ENCODE measurements around the gene PHACTR3. TPM values are rescaled to one million over a fixed set of nuclear protein-coding genes. Genes with fewer than 3 reads are reported as not detected.
A peak's percentile ranks its signal among the peaks of the same experiment; 100 is the strongest.

PHACTR3 gene
- total RNA-seq, 4 donors from 2014 or later: 0.26 to 3.2 (median 0.57) TPM

DNA sequence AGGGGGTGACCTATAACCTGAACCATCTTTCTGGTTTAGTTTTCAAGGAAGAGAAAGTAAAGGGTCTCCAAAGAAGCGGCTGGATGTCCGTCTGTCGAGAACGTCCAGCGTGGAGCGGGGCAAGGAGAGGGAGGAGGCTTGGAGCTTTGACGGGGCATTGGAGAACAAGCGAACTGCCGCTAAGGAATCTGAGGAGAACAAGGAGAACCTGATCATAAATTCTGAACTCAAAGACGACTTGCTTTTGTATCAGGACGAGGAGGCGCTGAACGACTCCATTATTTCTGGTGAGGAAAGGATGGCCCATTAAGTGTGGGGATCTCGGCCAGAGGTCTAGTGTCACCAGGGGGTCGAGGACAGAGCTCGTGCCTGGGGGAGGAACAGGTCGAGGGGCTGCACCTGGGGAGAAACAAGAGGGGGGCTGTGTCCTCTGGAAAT, 169.9 kb downstream of the PHACTR3 start:
- H3K4me1 ChIP-seq: no peaks in the 10 kb centered on the region
- no peaks in the 10 kb centered on the region for H3K9me3 ChIP-seq
- no peak overlapping the region for H3K4me3 ChIP-seq
- no peaks in the 10 kb centered on the region for H3K36me3 ChIP-seq
- intact Hi-C loops (cut with DNase I; ENCODE audit: low total_unique reads): no loop called here
- no peak overlapping the region for H3K27ac ChIP-seq
- H3K27me3 ChIP-seq: no peaks in the 10 kb centered on the region
- peak in 1 of 2 donors; percentile 2 for DNase-seq
- TF ChIP-seq, protein P1, sequence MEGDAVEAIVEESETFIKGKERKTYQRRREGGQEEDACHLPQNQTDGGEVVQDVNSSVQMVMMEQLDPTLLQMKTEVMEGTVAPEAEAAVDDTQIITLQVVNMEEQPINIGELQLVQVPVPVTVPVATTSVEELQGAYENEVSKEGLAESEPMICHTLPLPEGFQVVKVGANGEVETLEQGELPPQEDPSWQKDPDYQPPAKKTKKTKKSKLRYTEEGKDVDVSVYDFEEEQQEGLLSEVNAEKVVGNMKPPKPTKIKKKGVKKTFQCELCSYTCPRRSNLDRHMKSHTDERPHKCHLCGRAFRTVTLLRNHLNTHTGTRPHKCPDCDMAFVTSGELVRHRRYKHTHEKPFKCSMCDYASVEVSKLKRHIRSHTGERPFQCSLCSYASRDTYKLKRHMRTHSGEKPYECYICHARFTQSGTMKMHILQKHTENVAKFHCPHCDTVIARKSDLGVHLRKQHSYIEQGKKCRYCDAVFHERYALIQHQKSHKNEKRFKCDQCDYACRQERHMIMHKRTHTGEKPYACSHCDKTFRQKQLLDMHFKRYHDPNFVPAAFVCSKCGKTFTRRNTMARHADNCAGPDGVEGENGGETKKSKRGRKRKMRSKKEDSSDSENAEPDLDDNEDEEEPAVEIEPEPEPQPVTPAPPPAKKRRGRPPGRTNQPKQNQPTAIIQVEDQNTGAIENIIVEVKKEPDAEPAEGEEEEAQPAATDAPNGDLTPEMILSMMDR (IDR thresholded peaks at IDR 0.05): no peak
- no peak for TF ChIP-seq POLR2A (IDR thresholded peaks at IDR 0.05)

DNA sequence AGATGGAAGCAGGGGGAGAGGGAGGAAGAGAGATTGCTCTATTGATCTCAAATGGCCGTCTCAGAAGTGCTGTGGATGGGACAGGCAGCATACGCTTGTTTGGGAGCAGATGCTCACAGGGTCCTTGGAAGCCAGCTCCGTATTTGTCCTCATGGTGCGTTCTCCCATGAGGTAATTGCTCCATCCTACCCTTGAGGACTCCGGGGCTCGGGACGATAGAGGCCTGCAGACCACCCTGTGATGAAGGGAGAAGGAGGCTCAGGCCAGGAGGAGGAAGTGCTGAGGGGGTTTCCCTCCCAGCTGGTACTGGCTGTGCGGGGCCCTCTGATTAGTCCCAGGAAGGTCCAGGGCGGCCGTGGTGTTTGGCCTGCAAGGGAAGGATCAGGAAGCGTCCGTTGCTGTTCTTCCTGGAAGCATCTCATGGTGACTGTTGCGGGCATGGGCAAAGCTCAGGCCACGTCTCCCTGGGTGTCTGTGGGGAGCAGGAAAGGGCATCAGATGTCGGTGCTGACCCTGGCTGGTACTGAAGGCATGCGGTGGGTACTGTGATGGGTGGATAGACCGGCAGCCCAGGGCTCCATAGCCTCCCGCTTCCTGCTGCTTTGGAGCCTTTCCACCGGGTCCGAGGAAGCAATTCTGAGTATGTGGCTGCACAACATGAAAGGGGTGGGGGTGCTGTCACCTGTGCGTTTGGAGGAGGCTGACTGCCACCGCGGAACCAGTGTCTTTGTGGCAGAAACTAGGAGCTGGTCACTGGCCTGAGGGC, 170.8 kb downstream of the PHACTR3 start:
- no peaks in the 10 kb centered on the region for H3K4me1 ChIP-seq
- no peaks in the 10 kb centered on the region for H3K36me3 ChIP-seq
- no peaks in the 10 kb centered on the region for H3K27me3 ChIP-seq
- no peak overlapping the region for H3K27ac ChIP-seq
- intact Hi-C loops (cut with DNase I; ENCODE audit: low total_unique reads): no loop called here
- TF ChIP-seq POLR2A (IDR thresholded peaks at IDR 0.05): no peak
- TF ChIP-seq, protein P1 (IDR thresholded peaks at IDR 0.05): no peak
- no peaks in the 10 kb centered on the region for H3K9me3 ChIP-seq
- DNase-seq: peak in 1 of 2 donors; percentile 5
- H3K4me3 ChIP-seq: no peak overlapping the region

DNA sequence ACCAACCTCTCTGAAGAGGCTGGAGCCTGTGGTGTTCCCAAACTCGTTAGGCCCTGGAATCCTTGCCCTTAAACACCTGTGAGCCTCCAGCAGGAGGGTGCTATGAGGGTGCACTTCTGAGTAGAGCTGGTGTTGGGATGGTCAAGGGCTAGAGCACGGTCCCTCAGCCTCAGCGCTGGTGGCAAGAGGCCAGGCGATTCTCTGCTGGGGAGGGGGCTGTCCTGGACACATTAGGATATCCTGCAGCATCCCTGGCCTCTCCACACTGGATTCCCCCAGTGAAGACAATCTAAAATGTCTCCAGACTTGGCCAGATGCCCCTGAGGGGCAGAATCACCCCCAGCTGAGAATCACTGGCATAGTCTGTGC, 171.3 kb downstream of the PHACTR3 start:
- no peak for TF ChIP-seq POLR2A (IDR thresholded peaks at IDR 0.05)
- TF ChIP-seq, protein P1 (IDR thresholded peaks at IDR 0.05): no peak
- Histone ChIP-seq H3K9me3 (no peaks in the 10 kb centered on the region), H3K27me3 (no peaks in the 10 kb centered on the region), H3K4me3 (no peak overlapping the region), H3K4me1 (no peaks in the 10 kb centered on the region), H3K36me3 (no peaks in the 10 kb centered on the region), H3K27ac (no peak overlapping the region)
- no peak for DNase-seq
- intact Hi-C loops (cut with DNase I; ENCODE audit: low total_unique reads): no loop called here

DNA sequence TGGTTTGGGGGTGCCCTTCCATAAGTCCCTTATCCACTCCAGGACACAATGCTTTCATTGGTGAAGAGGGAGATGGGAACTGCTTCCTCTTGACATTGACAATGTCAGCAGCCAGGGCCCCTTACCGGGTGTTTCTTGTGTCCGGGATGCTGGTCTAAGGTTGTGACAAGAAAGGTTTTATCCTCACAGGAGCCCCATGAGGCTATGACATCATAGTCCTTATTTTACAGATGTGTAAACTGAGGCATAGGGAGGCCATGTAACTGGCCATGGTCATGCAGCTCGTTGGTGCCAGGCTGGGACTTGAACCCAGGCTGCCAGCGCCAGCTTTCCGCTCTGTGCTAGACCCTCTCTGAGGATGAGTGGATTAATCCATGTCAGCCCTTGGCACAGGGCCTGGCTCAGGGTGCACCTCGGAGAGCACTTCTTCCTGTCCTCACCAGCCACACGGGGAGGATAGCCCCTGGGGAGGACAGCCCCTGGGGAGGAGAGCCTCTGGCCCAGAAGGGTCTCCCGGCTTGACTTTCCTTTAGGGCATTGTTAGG, 171.8 kb downstream of the PHACTR3 start:
- intact Hi-C loops (cut with DNase I; ENCODE audit: low total_unique reads): no loop called here
- Histone ChIP-seq H3K27me3 (no peaks in the 10 kb centered on the region), H3K36me3 (no peaks in the 10 kb centered on the region), H3K4me1 (no peaks in the 10 kb centered on the region), H3K27ac (no peak overlapping the region), H3K9me3 (no peaks in the 10 kb centered on the region), H3K4me3 (no peak overlapping the region)
- DNase-seq: peak in 1 of 2 donors; percentile 1
- TF ChIP-seq POLR2A (IDR thresholded peaks at IDR 0.05): no peak
- TF ChIP-seq, protein P1 (IDR thresholded peaks at IDR 0.05): no peak

DNA sequence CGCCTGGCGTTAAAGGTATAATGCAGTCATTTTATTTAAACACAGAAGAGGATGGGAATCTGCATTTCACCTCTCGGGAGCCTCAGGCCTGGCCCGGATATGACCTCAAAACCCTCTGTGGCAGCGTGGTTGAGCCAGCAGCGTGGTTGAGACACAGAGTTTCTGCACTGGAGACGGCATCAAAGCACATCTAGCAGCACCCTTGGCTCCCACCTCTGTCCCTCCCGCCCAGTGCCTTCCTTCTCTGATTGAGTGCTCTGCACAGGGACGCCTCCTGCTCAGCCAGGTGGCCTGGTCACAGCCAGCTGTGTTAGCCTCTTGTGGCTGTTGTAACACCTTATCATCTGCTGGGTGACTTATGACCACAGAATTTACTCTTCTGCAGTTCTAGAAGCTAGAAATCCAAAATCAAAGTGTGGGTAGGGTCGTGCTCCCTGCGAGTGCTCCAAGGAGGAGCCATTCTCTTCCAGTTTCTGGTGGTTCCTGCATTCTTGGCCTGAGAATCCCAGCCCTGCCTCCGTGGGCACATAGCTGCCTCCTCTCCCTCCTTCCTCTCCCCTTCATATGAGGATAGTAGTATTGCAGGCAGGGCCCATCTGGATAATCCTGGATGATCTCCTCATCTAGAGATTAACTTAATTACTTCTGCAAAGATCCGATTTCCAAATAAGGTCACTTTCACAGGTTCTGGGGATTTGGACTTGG, 172.4 kb downstream of the PHACTR3 start:
- TF ChIP-seq, protein P1 (IDR thresholded peaks at IDR 0.05): no peak
- TF ChIP-seq POLR2A (IDR thresholded peaks at IDR 0.05): no peak
- no peak overlapping the region for H3K4me3 ChIP-seq
- DNase-seq: no peak
- no peaks in the 10 kb centered on the region for H3K4me1 ChIP-seq
- no peak overlapping the region for H3K27ac ChIP-seq
- H3K27me3 ChIP-seq: no peaks in the 10 kb centered on the region
- intact Hi-C loops (cut with DNase I; ENCODE audit: low total_unique reads): no loop called here
- H3K9me3 ChIP-seq: no peaks in the 10 kb centered on the region
- no peaks in the 10 kb centered on the region for H3K36me3 ChIP-seq
